Measurements from ENCODE around the gene MPPE1.
"Not testable (repeated sequence)": the region's sequence is repeated elsewhere in the genome, so short reads cannot be mapped to it uniquely, and the experiment has no call there.

The MPPE1 gene

GRCh38 chr18:11880586-11881304 lies 27.4 kb downstream of the MPPE1 start:
- no peak for DNase-seq

- no peak for DNase-seq
Measured at GRCh38 chr18:11877497-11878135, 30.5 kb downstream of the MPPE1 start.

- no peak for DNase-seq
Measured at GRCh38 chr18:11874676-11875075, 33.4 kb downstream of the MPPE1 start.

GRCh38 chr18:11873670-11874340 lies 34.3 kb downstream of the MPPE1 start:
- DNase-seq, result no peak

GRCh38 chr18:11872479-11873136 lies 35.5 kb downstream of the MPPE1 start:
- no peak for DNase-seq

GRCh38 chr18:11871501-11871900 lies 36.6 kb downstream of the MPPE1 start:
- DNase-seq, result no peak

- no peak for DNase-seq
Measured at GRCh38 chr18:11868230-11868629, 39.9 kb downstream of the MPPE1 start.

GRCh38 chr18:11866764-11867163 lies 41.4 kb downstream of the MPPE1 start:
- DNase-seq, result no peak

GRCh38 chr18:11866329-11866728 lies 41.8 kb downstream of the MPPE1 start:
- DNase-seq, result no peak

GRCh38 chr18:11865071-11865470 lies 43.0 kb downstream of the MPPE1 start:
- no peak for DNase-seq

GRCh38 chr18:11864471-11864870 lies 43.6 kb downstream of the MPPE1 start:
- DNase-seq, result no peak

GRCh38 chr18:11862468-11863137 lies 45.5 kb downstream of the MPPE1 start:
- no peak for DNase-seq

- DNase-seq, result no peak
Measured at GRCh38 chr18:11861583-11862288, 46.4 kb downstream of the MPPE1 start.

GRCh38 chr18:11860594-11861450 lies 47.3 kb downstream of the MPPE1 start:
- DNase-seq, result no peak

GRCh38 chr18:11859903-11860407 lies 48.2 kb downstream of the MPPE1 start:
- DNase-seq, result no peak

GRCh38 chr18:11859282-11859830 lies 48.8 kb downstream of the MPPE1 start:
- no peak for DNase-seq

GRCh38 chr18:11857177-11857887 lies 50.8 kb downstream of the MPPE1 start:
- DNase-seq, result no peak

- not testable (repeated sequence) for DNase-seq
Measured at GRCh38 chr18:11854554-11854953, 53.6 kb downstream of the MPPE1 start.

- DNase-seq, result peak; percentile 45
Measured at GRCh38 chr18:11851806-11852337, 56.2 kb downstream of the MPPE1 start.
